Measurements from ENCODE around the gene MZF1. TPM values are rescaled to one million over a fixed set of nuclear protein-coding genes. Genes with fewer than 3 reads are reported as not detected.

Gene MZF1
- total and polyA plus RNA-seq, 10 of the 15 experiments (the other 5 are each of a cell fraction or from before 2014, with no cell fraction given): 0.38 to 14.7 (median 7.2) TPM

DNA sequence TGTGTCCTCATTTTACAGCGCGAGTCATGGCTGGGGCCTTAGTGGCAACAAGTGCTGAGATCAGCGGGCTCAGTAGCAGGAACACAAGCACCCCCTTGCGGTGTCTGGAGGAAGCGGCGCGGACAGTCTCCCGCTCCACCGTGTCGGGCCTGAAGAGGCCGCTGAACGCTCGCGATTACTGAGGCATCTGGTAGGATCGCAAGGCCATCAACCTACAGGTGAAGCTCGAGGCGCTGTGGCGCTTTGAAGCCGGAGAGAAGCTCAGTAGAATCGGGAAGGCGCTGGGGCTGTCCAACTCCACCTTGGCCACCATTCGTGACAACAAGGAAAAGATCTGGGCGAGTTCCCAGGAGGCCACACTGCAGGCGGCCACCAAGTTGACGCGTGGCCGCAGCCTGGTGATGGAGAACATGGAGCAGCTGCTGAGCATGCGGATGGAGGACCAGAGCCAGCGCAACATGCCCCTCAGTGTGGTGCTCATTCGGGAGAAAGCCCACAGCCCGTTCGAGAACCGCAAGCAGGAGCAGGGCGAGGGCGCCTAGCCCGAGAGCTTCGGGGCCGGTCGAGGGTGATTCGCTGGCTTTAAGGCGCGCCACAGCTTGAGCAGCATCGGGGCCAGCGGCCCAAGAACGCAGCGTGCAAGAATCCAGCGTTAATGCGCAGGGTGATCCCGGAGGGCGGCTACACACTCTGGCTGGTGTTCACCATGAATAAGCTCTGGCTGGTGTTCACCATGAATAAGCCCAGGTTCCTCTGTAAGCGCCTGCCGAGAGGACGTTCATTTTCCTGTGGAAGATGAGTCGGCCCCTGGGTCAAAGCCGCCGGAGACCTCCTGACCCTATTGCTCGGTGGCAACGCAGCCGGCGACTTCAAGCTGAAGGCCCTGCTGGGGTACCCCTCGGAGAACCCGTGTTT lies 8.3 kb upstream of the MZF1 start:
- H3K27ac ChIP-seq (ENCODE audit: control insufficient read depth, insufficient read depth): no peak overlapping the region
- ChIA-PET SMC1A (ENCODE audit: uncharacterized antibody, unreplicated experiment) (interaction anchor here (1.2 to 4.5 kb wide), 3 partner anchors 23 to 61 kb away, joined by 4 to 43 read pairs (median 4); partner anchors contain the start of genes UBE2M and ZBTB45), CTCF (interaction anchor here (0.5 to 4.7 kb wide), 6 partner anchors 20 to 164 kb away, joined by 3 to 67 read pairs (median 4); partner anchors contain the start of gene ZBTB45), RAD21 (ENCODE audit: unreplicated experiment) (interaction anchor here (1.3 to 3.9 kb wide), 4 partner anchors 22 to 68 kb away, joined by 3 to 50 read pairs (median 10); partner anchors contain the start of genes CHMP2A and ZBTB45), POLR2A (interaction anchor here (0.9 to 4.0 kb wide), 3 partner anchors 61 to 68 kb away, joined by 3 to 24 read pairs (median 4); partner anchors contain the start of gene ZBTB45)
- peaks cover 20% of the 10 kb centered on the region for H3K4me1 ChIP-seq (ENCODE audit: control insufficient read depth, insufficient read depth, low read length)
- peaks cover 0 to 4% of the 10 kb centered on the region in 2 experiments; a peak in 3 of 4 replicates for H3K36me3 ChIP-seq (ENCODE audit: control insufficient read depth in 2 of 2, insufficient read depth in 2 of 2, low read length in 1 of 2)
- no peak overlapping the region for H3K9ac ChIP-seq (ENCODE audit: control insufficient read depth, insufficient read depth, low read length)
- peaks cover 4% of the 10 kb centered on the region for H3K79me2 ChIP-seq (ENCODE audit: control insufficient read depth, insufficient read depth, low read length)
- ATAC-seq (peak; percentile 91), FAIRE-seq (no peak), DNase-seq (ENCODE audit: low read depth, low spot score) (no peak)
- intact Hi-C loops (cut with micrococcal nuclease; ENCODE audit: unreplicated experiment): no loop called here
- TF ChIP-seq, protein P1, sequence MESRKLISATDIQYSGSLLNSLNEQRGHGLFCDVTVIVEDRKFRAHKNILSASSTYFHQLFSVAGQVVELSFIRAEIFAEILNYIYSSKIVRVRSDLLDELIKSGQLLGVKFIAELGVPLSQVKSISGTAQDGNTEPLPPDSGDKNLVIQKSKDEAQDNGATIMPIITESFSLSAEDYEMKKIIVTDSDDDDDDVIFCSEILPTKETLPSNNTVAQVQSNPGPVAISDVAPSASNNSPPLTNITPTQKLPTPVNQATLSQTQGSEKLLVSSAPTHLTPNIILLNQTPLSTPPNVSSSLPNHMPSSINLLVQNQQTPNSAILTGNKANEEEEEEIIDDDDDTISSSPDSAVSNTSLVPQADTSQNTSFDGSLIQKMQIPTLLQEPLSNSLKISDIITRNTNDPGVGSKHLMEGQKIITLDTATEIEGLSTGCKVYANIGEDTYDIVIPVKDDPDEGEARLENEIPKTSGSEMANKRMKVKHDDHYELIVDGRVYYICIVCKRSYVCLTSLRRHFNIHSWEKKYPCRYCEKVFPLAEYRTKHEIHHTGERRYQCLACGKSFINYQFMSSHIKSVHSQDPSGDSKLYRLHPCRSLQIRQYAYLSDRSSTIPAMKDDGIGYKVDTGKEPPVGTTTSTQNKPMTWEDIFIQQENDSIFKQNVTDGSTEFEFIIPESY (IDR thresholded peaks at IDR 0.05): peak; percentile 94
- TF ChIP-seq SMC3 (IDR thresholded peaks at IDR 0.05; ENCODE audit: borderline replicate concordance, low read length) (peak; percentile 75), BACH1 (IDR thresholded peaks at IDR 0.05; ENCODE audit: borderline replicate concordance) (peak; percentile 24; the same call in 1 of the 2 replicates), KLF5 (IDR thresholded peaks at IDR 0.05; ENCODE audit: partially characterized antibody) (no peak), EP300 (IDR thresholded peaks at IDR 0.05; ENCODE audit: borderline replicate concordance in 1 of 2, control insufficient read depth in 1 of 2, low read depth in 2 of 2, low read length in 2 of 2) (no peak), HDAC6 (IDR thresholded peaks at IDR 0.05; ENCODE audit: unreplicated experiment) (no peak)
- TF ChIP-seq, protein P2, sequence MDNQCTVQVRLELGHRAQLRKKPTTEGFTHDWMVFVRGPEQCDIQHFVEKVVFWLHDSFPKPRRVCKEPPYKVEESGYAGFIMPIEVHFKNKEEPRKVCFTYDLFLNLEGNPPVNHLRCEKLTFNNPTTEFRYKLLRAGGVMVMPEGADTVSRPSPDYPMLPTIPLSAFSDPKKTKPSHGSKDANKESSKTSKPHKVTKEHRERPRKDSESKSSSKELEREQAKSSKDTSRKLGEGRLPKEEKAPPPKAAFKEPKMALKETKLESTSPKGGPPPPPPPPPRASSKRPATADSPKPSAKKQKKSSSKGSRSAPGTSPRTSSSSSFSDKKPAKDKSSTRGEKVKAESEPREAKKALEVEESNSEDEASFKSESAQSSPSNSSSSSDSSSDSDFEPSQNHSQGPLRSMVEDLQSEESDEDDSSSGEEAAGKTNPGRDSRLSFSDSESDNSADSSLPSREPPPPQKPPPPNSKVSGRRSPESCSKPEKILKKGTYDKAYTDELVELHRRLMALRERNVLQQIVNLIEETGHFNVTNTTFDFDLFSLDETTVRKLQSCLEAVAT (IDR thresholded peaks at IDR 0.05): peak; percentile 46; the same call in 1 of the 2 replicates
- TF ChIP-seq, protein P3, sequence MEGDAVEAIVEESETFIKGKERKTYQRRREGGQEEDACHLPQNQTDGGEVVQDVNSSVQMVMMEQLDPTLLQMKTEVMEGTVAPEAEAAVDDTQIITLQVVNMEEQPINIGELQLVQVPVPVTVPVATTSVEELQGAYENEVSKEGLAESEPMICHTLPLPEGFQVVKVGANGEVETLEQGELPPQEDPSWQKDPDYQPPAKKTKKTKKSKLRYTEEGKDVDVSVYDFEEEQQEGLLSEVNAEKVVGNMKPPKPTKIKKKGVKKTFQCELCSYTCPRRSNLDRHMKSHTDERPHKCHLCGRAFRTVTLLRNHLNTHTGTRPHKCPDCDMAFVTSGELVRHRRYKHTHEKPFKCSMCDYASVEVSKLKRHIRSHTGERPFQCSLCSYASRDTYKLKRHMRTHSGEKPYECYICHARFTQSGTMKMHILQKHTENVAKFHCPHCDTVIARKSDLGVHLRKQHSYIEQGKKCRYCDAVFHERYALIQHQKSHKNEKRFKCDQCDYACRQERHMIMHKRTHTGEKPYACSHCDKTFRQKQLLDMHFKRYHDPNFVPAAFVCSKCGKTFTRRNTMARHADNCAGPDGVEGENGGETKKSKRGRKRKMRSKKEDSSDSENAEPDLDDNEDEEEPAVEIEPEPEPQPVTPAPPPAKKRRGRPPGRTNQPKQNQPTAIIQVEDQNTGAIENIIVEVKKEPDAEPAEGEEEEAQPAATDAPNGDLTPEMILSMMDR (IDR thresholded peaks at IDR 0.05 in 2 of 3, conservative IDR thresholded peaks at IDR 0.05 in 1 of 3; ENCODE audit: control insufficient read depth in 2 of 3, extremely low read depth in 1 of 3, insufficient read depth in 1 of 3, low read depth in 3 of 3, low read length in 3 of 3): peak; percentile 70 to 99 (median 87)
- BruUV-seq (replicated peaks): TSS peak; percentile 33
- WGBS (ENCODE audit: insufficient coverage, insufficient replicate concordance, low lambda C conversion rate, missing lambda C conversion rate): 72% methylated on average over 60 of the region's 62 CpGs
- H3K9me3 ChIP-seq (replicated peaks; ENCODE audit: control insufficient read depth, insufficient read depth, low read length): no peaks in the 10 kb centered on the region
- H3K27me3 ChIP-seq (replicated peaks in 1 of 2; ENCODE audit: control insufficient read depth in 2 of 2, insufficient read depth in 2 of 2, low read length in 1 of 2): no peaks in the 10 kb centered on the region
- in situ Hi-C loops (cut with MboI): no loop called here
- H4K20me1 ChIP-seq (ENCODE audit: control insufficient read depth, insufficient read depth): no peaks in the 10 kb centered on the region
- no peak overlapping the region for H3K4me3 ChIP-seq
- H3K4me2 ChIP-seq (ENCODE audit: control insufficient read depth, insufficient read depth): no peak overlapping the region
- no peak overlapping the region for H2AFZ ChIP-seq (ENCODE audit: control insufficient read depth, low read depth, low read length)
